ENCODE measurements around the gene NGLY1. TPM values are rescaled to one million over a fixed set of nuclear protein-coding genes. Genes with fewer than 3 reads are reported as not detected.

The NGLY1 gene, protein sequence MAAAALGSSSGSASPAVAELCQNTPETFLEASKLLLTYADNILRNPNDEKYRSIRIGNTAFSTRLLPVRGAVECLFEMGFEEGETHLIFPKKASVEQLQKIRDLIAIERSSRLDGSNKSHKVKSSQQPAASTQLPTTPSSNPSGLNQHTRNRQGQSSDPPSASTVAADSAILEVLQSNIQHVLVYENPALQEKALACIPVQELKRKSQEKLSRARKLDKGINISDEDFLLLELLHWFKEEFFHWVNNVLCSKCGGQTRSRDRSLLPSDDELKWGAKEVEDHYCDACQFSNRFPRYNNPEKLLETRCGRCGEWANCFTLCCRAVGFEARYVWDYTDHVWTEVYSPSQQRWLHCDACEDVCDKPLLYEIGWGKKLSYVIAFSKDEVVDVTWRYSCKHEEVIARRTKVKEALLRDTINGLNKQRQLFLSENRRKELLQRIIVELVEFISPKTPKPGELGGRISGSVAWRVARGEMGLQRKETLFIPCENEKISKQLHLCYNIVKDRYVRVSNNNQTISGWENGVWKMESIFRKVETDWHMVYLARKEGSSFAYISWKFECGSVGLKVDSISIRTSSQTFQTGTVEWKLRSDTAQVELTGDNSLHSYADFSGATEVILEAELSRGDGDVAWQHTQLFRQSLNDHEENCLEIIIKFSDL
- total RNA-seq (2022; extraction: Qiagen RNA extraction; ENCODE audit: low read depth), result 17.9 to 25.1 TPM (median 19.6 TPM) in 5 replicates

DNA sequence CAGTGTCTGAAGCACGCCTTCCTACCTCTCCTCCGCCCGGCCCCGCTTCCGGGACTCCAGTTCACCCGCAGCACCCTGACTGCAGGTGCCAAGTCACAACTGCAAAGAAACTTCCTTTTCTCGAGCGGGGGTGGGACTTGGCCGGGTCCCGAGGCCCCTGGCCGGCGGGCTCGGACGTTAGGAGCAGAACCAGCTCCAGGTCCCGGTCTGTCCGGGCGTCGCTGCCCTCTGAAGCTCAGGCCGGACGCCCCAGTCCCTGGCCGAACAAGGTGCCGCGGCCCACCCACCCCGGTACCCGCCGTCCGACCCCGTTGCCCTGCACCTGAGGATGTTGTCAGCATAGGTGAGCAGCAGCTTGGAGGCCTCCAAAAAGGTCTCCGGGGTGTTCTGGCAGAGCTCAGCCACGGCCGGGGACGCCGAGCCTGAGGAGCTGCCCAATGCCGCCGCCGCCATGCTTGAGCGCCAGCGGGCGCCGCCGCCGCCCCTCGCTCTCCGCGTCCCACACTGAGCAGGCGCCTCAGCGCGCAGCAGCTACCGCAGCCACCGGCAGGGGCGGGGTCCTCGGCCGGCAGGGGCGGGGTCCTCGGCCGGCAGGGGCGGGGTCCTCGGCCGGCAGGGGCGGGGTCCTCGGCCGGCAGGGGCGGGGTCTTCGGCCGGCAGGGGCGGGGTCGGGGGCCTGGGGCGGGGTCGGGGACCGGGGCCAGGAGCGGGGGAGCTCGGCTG lies at the start of gene NGLY1:
NGLY1 (minus strand) TSS at position 506 of the 723 bp plus-strand sequence; CDS start at position 453, 53 bp downstream.

DNA sequence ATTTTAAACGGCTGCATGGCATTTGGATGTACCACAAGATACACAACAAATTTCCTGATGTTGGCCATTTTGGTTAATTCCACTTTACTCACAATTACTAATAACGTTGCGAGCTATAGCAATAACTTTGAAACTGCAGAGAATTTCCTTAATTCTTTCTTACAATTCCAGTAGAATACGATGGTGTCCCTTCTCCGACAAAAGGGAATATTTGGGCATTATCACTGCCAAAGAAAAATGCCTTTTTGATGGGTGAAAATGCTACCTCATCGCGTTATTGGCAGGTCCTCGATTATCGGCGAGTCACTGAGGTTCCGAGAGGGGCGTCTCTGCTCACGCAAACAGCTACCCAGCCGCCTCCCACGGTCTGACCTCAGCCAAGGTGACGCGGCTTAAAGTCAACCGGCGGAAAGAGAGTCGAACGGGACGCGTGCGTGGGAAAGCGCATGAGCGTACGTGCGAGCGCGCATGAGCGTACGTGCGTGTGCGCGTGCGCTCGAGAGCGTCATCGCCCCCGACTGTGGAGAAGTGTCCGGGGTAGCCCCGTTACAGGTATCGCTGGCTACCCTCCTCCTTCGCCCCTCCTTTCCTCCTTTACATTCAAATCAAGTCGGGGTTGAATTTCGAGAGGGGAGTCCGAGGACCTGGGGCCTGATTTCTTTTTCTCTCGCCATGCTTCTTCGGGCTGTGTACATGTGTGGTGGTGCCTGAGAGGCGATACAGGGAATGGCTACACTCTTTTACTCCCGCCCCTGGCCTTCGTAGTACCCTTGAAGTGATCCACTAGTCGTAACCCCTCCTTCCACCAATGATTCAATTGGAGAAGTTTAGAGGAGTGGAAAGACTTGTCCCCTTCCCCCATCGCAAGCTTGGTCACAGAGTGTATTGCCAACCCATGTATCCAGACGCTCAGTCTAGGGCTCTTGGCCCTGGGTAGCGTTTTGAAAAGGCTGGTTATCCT lies 6.6 kb upstream of the NGLY1 start, which contains the start of gene OXSM:
OXSM (plus strand) TSS at position 495 of the 961 bp plus-strand sequence. CDS start 931 bp downstream, outside the sequence.

Other genes starting within 250 kb of the NGLY1 start
- gene TOP2B, start 118.5 kb downstream of the NGLY1 start, total RNA-seq (2022; extraction: Qiagen RNA extraction; ENCODE audit: low read depth), result 57.6 to 96.4 TPM (median 62.1 TPM) in 5 replicates
- 15.6 to 21.3 TPM (median 19.0 TPM) in 5 replicates for gene OXSM, start 6.6 kb upstream of the NGLY1 start, total RNA-seq (2022; extraction: Qiagen RNA extraction; ENCODE audit: low read depth)

Measured in A549 treated with ZK216348 at 1 μM for 4 hours (cell line).